Stimulated activated CD8-positive, alpha-beta memory T cell treated with anti-CD3 and anti-CD28 coated beads, Interleukin-2, amount 100 ng/mL, for 48 hours (primary cell): ENCODE results near the gene ZNF775.
A peak's percentile ranks its signal among the peaks of the same experiment; 100 is the strongest.

ENCODE experiments used
- DNase-seq, 2 donors: peaks; one replicate each; pipeline ENCODE4 v3.0.0-alpha.2; 2020; ENCODE audit warnings: low read depth in 2 of 2

ZNF775 gene

DNA sequence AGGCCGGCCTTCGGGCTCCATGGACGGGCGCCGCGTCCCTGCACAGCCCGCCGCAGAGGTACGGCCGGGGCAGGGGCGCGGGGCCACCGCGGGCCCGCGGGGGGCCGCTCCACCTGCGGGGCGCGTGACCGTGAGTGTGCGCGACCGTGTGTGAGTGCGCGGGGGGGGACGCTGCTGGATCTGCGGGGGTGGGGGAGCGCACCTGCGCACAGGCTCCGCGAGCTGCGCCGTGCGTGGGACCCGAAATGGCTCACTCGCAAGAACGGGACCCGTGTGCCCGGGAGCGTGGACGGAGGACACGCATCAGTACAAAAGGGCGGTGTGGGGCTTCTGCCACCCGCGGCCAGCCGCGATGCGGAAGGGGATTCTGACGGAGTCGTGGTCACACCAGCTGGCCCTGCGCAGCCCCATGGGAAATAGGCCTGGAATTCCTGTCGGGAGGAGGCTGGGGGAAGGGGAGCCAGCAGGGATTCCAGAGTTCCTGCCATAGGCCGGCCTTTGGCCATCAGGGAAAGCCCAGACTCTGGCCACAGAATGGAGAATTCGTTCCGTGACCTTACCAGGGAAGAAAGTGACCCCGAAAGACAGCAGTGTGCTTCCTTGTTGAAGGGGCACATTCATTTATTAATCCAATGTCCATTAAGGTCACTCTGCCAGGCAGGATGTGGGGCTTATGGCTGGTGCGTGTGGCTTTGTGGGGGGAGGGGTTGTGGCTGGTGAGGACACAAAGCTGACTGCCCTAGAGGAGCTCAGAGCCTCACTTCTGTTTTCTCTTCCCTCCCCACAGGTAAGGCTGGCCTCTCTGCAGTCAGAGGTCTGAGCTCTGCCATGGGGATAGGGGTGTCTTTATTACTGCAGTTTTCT is 10.0 kb upstream of the ZNF775 start:
- DNase-seq = no peak

- no peak for DNase-seq
Measured at GRCh38 chr7:150369748-150370501, 9.2 kb upstream of the ZNF775 start.

DNA sequence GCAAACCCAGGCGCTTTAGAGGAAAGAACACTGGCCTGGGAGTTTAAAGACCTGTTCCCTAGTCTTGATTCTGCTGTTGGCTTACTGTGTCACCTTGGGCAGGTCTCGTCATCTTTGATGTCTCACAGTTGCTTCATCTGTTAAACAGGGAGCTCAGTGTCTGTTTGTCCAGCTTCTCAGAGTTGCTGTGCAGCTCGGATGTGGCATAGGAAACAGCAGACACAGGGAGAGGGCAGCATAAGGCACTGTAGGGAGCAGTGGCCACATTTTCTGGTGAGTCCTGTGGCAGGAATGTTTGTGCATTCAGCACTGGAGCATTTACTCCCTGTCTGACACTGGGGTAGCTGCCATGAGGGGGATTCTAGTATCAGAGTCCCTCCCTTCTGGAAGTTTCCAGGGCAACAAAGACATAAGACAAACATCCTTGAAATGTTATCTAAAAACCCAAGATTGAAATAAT is 8.5 kb upstream of the ZNF775 start:
- DNase-seq = no peak

GRCh38 chr7:150371131-150371995 is 7.8 kb upstream of the ZNF775 start:
- DNase-seq = no peak

DNA sequence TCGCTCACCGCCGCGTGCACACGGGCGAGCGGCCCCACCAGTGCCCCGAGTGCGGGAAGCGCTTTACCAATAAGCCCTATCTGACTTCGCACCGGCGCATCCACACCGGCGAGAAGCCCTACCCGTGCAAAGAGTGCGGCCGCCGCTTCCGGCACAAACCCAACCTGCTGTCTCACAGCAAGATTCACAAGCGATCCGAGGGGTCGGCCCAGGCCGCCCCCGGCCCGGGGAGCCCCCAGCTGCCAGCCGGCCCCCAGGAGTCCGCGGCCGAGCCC is 7.2 kb upstream of the ZNF775 start:
- DNase-seq = no peak

- no peak for DNase-seq
Measured at GRCh38 chr7:150372271-150373048, 6.7 kb upstream of the ZNF775 start.

- DNase-seq = no peak
Measured at GRCh38 chr7:150373049-150373801, 5.9 kb upstream of the ZNF775 start.

DNA sequence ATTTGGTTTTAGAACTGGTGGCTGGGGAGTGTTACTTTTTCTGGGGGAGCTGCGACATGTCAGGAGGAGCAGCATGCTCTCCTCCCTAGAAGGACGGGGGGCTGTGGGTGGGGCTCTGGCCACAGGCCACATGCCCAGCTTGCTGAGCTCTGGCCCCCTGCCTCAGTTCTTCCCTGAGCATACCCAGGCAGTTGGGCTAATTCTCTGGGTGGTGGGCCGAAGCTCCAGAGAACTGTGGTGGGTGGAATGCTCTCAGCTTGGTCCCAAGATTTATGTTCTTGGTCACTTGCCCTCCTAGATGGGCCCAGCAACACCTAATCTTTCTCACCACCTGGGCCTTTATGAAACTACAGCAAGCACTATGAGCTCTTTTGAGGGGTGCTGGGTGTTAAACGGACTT is 5.1 kb upstream of the ZNF775 start:
- no peak for DNase-seq

GRCh38 chr7:150374472-150374871 is 4.7 kb upstream of the ZNF775 start:
- DNase-seq = no peak

DNA sequence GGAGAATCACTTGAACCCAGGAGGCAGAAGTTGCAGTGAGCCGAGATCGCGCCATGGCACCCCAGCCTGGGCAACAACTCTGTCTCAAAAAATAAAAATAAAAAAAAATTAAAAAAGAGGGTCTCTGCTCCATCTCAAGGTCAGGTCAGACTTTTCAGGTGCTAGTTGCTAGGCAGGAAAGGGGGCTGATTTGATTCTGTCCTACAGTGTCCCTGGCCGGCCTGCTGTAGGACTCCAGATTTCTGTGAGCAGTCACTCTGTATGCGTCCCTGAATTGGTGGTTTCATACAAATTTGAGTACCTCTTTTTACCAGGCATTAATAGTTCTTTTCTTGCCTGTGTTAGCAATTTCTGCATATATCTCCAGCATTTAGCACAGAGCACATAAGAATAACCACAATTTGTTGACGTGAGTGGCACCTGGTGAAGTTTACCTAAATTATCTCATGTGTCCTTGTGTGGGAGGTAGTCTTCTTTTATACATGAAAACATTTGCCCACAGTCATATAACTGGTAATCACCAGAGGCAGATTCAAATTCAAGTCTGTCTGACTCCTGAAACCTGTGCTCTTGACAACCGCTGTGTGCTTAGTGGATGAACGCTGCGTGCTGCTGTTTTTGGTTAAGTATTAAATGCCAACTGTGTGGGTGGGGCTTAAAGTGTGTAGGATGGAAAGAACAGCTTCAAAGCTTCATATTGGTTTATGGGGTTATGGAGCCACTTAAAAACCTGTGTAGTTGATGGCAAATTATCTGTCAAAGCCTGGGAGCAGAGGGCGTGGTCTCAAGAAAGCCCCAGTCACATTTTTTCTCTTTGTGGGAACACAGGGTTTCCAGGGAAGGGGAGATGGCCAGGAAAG is 3.2 kb upstream of the ZNF775 start:
- DNase-seq = no peak

- DNase-seq = no peak
Measured at GRCh38 chr7:150376560-150376959, 2.6 kb upstream of the ZNF775 start.

DNA sequence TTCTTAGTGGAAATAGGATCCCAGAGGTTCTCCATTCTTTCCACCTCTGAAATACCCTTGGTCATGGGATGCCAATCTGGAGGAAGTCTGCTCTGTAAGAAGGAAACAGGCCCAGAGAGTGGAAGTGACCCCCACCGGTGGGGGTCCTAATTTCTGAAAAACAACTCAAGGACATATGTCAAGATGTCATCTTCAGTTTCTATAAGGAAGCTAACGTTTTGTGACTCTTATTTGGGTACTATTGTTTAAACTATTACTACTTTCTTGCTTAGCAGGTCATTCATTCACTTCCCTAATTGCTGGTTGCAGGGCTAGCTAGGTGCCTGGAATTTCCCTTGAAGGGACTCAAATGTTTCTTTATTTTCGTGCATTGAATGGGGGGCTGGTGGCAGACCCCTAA is 1.9 kb upstream of the ZNF775 start:
- DNase-seq = no peak

GRCh38 chr7:150377635-150378034 is 1.5 kb upstream of the ZNF775 start:
- DNase-seq = no peak

DNA sequence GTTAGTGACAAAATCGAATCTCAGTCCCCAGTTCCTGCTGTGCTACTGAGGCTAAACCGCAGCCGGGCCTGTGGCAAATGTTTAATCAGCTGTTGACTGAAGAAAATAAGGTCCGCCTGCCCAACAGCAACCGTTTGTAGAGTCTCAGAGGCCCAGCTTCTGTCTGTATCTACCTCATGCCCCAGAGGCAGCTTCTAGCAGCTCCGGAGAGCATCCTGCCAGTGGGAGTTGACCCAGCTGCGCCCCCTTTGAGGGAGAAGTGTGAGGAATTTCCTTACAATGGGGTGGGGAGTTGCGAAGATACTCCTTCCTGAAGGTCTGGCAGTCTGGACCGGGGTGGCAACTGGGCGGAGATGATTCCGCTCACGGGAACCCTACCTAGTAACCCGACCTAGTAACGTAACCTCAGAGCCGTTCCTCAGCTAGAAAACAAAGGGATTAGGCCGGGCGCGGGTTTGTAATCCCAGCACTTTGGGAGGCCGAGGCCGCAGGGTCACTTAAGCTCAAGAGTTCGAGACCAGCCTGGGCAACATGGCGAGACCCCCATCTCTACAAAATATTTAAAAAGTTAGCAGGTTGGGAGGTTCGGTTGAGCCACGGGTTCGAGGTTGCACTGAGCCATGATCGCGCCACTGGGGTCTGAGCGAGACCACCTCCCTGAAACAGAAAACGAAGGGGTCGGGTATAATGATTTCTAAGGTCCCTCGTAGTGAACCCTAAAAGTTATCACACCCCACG is 846 bp upstream of the ZNF775 start:
- peak; percentile 15 to 20 for DNase-seq

DNA sequence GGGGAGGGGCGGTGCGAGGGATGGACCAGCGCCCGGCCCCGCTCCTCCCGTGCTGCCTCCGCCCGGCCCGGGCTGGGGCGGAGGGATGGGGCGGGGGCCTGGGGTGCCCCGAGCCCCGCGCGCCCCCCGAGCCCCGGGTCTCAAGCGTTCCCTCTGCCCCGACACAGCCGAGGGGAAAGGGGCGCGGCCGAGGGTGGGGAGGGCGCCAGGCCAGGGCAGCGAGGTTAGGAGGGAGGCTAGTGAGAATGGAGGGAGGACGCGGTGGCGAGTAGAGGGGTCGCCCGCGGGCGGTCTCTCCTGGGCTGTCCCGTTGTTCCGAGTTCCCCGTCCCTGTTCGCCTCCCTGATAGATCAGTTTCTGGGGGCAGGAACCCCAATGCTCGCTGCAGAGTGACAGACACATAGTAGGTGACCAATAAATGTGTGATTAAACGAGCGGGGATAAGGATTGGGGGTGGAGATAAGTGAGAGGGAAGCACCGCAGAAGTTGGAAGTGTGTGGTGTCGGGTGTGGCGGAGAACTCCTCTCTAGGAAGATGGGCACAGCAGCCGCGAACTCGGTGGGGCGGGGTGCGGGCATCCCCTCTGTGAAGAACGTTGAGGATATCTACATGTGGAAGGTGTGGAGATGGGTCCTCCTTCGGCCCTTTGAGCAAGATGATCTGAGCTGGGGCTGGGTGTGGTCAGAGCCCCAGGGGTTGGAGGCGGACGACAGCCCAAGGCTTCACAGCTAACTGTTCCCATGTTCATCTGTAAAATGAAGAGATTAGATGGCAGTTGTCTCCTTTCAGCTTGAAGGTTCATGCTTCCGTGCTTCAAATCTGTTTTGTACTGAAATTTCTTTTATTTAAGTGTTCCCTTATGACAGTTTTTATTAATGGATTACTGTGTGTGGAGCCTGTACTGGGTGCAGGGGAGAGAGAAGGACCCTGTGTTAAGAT is 580 bp downstream of the ZNF775 start:
- DNase-seq = no peak

GRCh38 chr7:150380463-150380862 is 1.3 kb downstream of the ZNF775 start:
- DNase-seq = no peak

DNA sequence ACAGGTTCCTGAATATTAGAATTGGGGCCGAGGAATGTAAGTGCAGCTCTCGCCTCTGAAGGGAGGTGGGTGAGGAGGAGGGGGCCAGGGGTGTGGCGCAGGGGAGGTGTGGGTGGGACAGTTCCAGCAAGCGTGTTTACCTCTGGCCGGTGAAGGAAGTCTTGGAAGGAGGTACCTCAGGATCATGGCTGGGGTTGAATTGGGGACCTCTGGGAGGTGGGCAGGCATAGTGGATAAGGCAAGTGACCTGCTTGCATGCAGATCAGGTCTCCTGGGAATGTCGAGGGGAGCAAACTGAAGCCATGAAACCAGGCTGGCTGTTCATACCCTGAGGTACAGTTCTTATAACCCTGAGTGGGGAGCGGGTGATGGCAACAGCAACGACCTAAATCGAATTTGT is 2.0 kb downstream of the ZNF775 start:
- no peak for DNase-seq

- DNase-seq = no peak
Measured at GRCh38 chr7:150381785-150382122, 2.6 kb downstream of the ZNF775 start.
